ENCODE data around the gene SAMD14.

DNA sequence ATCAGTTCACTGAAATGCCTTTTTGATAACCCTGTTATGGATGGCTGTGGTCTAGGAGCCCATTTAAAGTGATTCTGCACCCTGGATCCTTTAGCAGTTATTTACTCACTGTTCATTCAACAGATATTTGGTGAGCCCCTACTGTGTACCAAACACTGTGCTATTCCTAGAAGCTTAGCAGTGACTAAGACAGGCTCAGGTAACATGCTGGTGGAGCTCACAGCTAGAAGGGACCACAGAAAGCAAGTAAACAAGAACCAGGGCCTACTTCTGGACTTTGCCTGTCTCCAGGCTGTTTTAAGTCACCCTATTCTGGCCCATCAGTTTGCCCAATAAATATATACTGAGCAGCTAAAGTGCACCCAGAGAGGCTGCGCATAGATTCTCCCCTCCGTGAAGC lies 63.0 kb downstream of the SAMD14 start:
- TF ChIP-seq EZH2phosphoT487 (IDR thresholded peaks at IDR 0.05; ENCODE audit: borderline replicate concordance, low read depth, low read length) = no peak
- no peak for TF ChIP-seq CTCF (conservative IDR thresholded peaks at IDR 0.05; ENCODE audit: low read length)

All from OCI-LY7 (cell line).